Sigmoid colon (tissue), 4 donors: ENCODE results near the gene TRIP12.

Experiments
- EP300 ChIP-seq, 4 donors: sonication (generic); formaldehyde crosslinking; IDR thresholded peaks; one replicate each; pipeline ENCODE4 v1.6.1; 2017; ENCODE audit warnings: antibody characterized with exemption in 4 of 4
- POLR2A ChIP-seq, 2 donors: fragments of 450-650 bp; IDR thresholded peaks; one replicate each; pipeline ENCODE4 v1.6.1; 2016; ENCODE audit warnings: antibody characterized with exemption in 2 of 2, mild to moderate bottlenecking in 2 of 2, moderate library complexity in 2 of 2
- POLR2AphosphoS5 ChIP-seq, 4 donors: sonication (generic); formaldehyde crosslinking; IDR thresholded peaks; one replicate each; pipeline ENCODE4 v1.6.1; 2017; ENCODE audit warnings: antibody characterized with exemption in 4 of 4
- TF ChIP-seq, protein P1 (sequence below), 4 experiments: fragments of 450-650 bp in 3 of 4; fragments of 200-600 bp in 1 of 4; IDR thresholded peaks; one replicate each; pipeline ENCODE4 v1.5.1; 2016 to 2019; ENCODE audit warnings: antibody characterized with exemption in 4 of 4, mild to moderate bottlenecking in 3 of 4, moderate library complexity in 2 of 4

DNA sequence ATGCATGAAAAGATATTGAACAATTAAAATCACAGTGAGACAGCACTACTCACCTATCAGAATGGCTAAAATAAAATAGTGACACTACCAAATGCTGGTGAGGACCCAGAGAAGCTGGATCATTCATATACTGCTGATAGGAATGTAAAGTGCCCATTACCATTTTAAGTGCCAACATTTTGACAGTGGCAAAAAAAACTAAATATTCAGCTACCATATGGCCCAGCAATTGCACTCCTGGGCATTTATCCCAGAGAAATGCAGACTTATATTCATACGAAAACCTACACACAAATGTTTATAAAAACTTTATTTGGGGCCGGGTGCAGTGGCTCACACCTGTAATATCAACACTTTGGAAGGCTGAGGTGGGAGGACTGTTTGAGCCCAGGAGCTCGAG lies 48.1 kb upstream of the TRIP12 start:
- TF ChIP-seq, protein P1, sequence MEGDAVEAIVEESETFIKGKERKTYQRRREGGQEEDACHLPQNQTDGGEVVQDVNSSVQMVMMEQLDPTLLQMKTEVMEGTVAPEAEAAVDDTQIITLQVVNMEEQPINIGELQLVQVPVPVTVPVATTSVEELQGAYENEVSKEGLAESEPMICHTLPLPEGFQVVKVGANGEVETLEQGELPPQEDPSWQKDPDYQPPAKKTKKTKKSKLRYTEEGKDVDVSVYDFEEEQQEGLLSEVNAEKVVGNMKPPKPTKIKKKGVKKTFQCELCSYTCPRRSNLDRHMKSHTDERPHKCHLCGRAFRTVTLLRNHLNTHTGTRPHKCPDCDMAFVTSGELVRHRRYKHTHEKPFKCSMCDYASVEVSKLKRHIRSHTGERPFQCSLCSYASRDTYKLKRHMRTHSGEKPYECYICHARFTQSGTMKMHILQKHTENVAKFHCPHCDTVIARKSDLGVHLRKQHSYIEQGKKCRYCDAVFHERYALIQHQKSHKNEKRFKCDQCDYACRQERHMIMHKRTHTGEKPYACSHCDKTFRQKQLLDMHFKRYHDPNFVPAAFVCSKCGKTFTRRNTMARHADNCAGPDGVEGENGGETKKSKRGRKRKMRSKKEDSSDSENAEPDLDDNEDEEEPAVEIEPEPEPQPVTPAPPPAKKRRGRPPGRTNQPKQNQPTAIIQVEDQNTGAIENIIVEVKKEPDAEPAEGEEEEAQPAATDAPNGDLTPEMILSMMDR (IDR thresholded peaks at IDR 0.05), result no peak
- TF ChIP-seq POLR2A (IDR thresholded peaks at IDR 0.05), result no peak
- TF ChIP-seq EP300 (IDR thresholded peaks at IDR 0.05), result no peak
- TF ChIP-seq POLR2AphosphoS5 (IDR thresholded peaks at IDR 0.05), result no peak
